Stimulated activated naive B cell treated with anti-CD40 and anti-IgM and Interleukin-4, amounts not matched to agents 10 μg/mL and 1 μg/mL and 100 μg/mL, for 72 hours (primary cell): ENCODE data around the gene CLCN6.
A peak's percentile ranks its signal among the peaks of the same experiment; 100 is the strongest.

Experiments used
- ATAC-seq, 2 donors: fragments of 150-1000 bp; cut with Tn5 transposase; replicated peaks; 2 replicates each; pipeline ENCODE4 v1.10.0; 2021; ENCODE audit warnings: moderate library complexity in 1 of 2
- DNase-seq: peaks from one replicate; pipeline ENCODE4 v3.0.0; 2021
- H3K27ac Mint-ChIP-seq: one replicate; pipeline ENCODE4 v1.8.0; 2022; ENCODE audit warnings: mild to moderate bottlenecking, mixed read lengths
- H3K27me3 Mint-ChIP-seq, 2 donors: one replicate each; pipeline ENCODE4 v1.8.0; 2022; ENCODE audit warnings: mixed read lengths in 2 of 2
- H3K36me3 Mint-ChIP-seq, 2 donors: one replicate each; pipeline ENCODE4 v1.8.0; 2022; ENCODE audit warnings: mixed read lengths in 2 of 2, mild to moderate bottlenecking in 1 of 2
- H3K4me1 Mint-ChIP-seq, 2 donors: one replicate each; pipeline ENCODE4 v1.8.0; 2022; ENCODE audit warnings: mixed read lengths in 2 of 2, mild to moderate bottlenecking in 1 of 2
- H3K4me3 Mint-ChIP-seq, 2 donors: one replicate each; pipeline ENCODE4 v1.8.0; 2022; ENCODE audit warnings: mild to moderate bottlenecking in 2 of 2, mixed read lengths in 2 of 2, moderate library complexity in 1 of 2
- H3K9me3 Mint-ChIP-seq, 2 donors: one replicate each; pipeline ENCODE4 v1.8.0; 2022; ENCODE audit warnings: mixed read lengths in 2 of 2, mild to moderate bottlenecking in 1 of 2

CLCN6 gene

DNA sequence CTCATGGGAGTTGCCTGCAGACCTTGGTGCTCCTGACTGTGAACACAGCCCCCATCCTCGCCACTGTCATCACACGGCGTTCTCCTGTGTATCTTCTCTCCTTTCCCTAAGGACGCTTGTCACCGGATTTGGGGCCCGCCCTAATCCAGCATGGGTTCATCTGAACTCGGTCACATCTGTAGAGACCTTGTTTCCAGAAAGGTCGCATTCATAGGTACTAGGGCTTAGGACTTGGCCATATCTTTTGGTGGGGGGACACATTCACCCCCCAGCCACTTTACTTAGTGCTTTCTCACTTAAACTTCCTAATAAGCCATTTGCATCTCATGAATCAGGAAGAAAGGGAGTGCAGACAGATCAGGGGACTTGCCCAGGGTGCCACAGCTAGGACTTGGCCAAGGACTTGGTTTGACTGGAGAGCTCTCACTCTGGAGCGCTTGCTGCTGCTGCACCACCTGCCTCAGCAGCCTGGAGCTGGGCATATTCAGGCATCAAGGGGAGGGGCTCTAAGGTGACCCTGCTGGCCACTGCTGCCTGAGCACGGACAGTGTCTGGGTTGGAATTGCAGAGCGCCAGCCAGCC lies 31.9 kb downstream of the CLCN6 start:
- Mint-ChIP-seq H3K4me3 (no peak overlapping the region), H3K9me3 (no peaks in the 10 kb centered on the region), H3K4me1 (peaks cover 25 to 38% of the 10 kb centered on the region in 2 donors), H3K27ac (peak overlapping the region; percentile 2), H3K36me3 (peaks cover 53 to 63% of the 10 kb centered on the region in 2 donors), H3K27me3 (no peaks in the 10 kb centered on the region)
- no peak for DNase-seq
- no peak for ATAC-seq

DNA sequence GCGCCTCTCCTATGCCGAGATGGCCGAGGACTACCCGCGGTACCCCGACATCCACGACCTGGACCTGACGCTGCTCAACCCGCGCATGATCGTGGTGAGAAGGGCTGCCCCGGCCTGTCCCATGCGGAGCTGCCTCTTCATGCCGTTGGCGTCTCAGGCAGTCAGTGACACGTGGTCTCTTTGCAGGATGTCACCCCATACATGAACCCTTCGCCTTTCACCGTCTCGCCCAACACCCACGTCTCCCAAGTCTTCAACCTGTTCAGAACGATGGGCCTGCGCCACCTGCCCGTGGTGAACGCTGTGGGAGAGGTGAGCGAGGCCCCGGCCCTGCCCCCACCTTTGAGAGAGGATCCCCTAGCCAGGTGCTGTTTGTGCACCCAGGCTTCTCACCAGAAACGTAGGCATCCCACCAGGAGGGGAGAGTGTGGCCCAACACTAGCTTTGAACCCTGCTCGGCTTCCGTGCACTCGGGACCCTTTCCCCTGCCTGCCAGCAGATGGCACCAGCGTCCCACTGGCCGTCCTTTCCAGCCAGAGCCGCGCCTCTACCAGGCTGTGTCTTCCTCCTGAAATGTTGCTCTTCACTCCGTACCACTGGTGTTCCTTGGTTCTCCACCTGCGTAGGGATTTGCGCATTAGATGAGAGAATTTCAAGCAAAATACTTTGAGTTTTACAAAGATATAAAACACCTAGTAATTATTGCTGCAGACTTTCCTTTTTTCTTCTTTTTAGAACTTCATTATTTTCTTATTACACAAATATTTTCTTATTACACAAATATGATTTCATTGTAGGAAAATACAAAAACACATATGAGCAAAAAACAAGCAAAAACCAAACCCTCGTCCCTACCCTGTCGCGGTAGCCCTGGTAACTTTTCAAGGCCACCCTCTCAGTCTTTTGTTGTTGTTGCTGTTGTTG lies 32.6 kb downstream of the CLCN6 start:
- H3K36me3 Mint-ChIP-seq = peaks cover 58 to 65% of the 10 kb centered on the region in 2 donors
- H3K27me3 Mint-ChIP-seq = no peaks in the 10 kb centered on the region
- peak overlapping the region; percentile 80 for H3K27ac Mint-ChIP-seq
- H3K4me3 Mint-ChIP-seq = no peak overlapping the region
- ATAC-seq = peak; percentile 77 to 82
- H3K4me1 Mint-ChIP-seq = peaks cover 27 to 46% of the 10 kb centered on the region in 2 donors
- no peaks in the 10 kb centered on the region for H3K9me3 Mint-ChIP-seq
- DNase-seq = peak; percentile 53

DNA sequence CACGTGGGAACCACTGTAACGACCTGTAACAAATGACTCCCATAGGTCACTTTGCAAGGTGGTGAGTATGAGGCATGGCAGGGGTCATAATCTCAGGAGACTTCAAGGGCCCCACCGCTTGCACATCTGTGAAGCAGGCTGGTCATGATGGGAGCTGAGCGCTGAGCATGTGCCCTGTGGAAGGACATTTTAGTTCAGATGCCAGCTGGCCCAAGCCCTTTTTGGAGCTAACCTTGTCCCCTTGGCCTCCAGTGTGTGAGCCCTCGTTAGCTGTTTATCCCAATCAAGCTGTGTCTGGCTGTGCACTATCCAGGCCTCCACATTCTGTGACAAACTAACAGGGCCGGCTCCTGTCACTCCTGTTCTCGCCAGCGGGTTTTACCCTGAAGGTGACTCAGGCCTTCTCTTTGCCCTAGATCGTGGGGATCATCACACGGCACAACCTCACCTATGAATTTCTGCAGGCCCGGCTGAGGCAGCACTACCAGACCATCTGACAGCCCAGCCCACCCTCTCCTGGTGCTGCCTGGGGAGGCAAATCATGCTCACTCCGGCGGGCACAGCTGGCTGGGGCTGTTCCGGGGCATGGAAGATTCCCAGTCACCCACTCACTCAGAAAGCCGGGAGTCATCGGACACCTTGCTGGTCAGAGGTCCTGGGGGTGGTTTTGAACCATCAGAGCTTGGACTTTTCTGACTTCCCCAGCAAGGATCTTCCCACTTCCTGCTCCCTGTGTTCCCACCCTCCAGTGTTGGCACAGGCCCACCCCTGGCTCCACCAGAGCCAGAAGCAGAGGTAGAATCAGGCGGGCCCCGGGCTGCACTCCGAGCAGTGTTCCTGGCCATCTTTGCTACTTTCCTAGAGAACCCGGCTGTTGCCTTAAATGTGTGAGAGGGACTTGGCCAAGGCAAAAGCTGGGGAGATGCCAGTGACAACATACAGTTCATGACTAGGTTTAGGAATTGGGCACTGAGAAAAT lies 34.0 kb downstream of the CLCN6 start:
- Mint-ChIP-seq H3K4me1 (peaks cover 30 to 51% of the 10 kb centered on the region in 2 donors), H3K36me3 (peaks cover 60 to 73% of the 10 kb centered on the region in 2 donors), H3K9me3 (no peaks in the 10 kb centered on the region), H3K27me3 (no peaks in the 10 kb centered on the region), H3K27ac (no peak overlapping the region), H3K4me3 (no peak overlapping the region)
- DNase-seq (no peak), ATAC-seq (no peak)

DNA sequence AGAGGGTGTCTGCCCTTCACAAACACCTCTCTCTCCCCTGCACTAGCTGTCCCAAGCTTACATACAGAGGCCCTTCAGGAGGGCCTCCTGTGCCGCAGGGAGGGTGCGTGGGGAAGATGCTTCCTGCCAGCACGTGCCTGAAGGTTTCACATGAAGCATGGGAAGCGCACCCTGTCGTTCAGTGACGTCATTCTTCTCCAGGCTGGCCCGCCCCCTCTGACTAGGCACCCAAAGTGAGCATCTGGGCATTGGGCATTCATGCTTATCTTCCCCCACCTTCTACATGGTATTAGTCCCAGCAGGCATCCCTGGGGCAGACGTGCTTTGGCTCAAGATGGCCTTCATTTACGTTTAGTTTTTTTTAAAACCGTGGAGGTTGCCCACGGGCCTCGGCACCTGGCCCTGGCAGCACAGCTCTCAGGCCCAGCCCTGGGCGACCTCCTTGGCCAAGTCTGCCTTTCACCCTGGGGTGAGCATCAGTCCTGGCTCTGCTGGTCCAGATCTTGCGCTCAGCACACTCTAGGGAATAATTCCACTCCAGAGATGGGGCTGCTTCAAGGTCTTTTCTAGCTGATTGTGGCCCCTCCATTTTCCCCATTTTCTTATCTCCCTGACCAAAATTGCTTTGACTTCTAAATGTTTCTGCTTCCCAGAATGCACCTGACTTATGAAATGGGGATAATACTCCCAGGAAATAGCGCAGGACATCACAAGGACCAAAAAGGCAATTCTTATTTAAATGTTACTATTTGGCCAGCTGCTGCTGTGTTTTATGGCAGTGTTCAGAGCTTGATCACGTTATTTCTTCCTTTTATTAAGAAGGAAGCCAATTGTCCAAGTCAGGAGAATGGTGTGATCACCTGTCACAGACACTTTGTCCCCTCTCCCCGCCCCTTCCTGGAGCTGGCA lies 35.5 kb downstream of the CLCN6 start:
- peak in 1 of 2 donors; percentile 2 for ATAC-seq
- Mint-ChIP-seq H3K4me1 (peaks cover 30 to 51% of the 10 kb centered on the region in 2 donors), H3K36me3 (peaks cover 63 to 75% of the 10 kb centered on the region in 2 donors), H3K9me3 (no peaks in the 10 kb centered on the region), H3K27ac (peak overlapping the region; percentile 91), H3K4me3 (peak overlapping the region in 1 of 2 donors; percentile 59), H3K27me3 (no peaks in the 10 kb centered on the region)
- DNase-seq = no peak

DNA sequence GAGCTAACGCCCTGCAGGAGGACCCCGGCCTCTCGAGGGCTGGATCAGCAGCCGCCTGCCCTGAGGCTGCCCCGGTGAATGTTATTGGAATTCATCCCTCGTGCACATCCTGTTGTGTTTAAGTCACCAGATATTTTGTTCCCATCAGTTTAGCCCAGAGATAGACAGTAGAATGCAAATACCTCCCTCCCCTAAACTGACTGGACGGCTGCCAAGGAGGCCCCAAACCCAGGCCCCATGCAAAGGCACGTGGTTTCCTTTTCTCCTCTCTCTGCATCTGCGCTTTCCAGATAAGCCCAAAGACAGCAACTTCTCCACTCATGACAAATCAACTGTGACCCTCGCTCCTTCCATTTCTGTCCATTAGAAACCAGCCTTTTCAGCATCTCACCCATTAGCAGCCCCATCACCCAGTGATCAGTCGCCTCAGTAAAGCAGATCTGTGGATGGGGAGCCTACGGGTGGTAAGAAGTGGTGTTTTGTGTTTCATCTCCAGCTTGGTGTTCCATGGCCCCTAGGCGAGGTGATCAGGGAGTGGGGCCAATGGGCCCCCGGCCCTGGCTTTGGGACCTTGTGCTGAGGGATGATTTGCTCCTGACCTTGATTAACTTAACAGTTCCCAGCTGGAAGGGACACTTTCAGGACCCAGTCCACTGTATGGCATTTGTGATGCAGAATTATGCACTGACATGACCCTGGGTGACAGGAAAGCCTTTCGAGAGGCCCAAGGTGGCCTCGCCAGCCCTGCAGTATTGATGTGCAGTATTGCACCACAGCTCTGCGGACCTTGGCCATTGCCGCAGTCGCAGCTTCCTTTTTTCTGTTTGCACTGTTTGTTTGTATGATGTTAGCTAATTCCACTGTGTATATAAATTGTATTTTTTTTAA lies 36.4 kb downstream of the CLCN6 start:
- Mint-ChIP-seq H3K27ac (peak overlapping the region; percentile 91), H3K27me3 (no peaks in the 10 kb centered on the region), H3K9me3 (no peaks in the 10 kb centered on the region), H3K36me3 (peaks cover 69 to 80% of the 10 kb centered on the region in 2 donors), H3K4me1 (peaks cover 30 to 51% of the 10 kb centered on the region in 2 donors), H3K4me3 (peak overlapping the region; percentile 53 to 59)
- DNase-seq (peak; percentile 24), ATAC-seq (peak; percentile 71 to 79)

DNA sequence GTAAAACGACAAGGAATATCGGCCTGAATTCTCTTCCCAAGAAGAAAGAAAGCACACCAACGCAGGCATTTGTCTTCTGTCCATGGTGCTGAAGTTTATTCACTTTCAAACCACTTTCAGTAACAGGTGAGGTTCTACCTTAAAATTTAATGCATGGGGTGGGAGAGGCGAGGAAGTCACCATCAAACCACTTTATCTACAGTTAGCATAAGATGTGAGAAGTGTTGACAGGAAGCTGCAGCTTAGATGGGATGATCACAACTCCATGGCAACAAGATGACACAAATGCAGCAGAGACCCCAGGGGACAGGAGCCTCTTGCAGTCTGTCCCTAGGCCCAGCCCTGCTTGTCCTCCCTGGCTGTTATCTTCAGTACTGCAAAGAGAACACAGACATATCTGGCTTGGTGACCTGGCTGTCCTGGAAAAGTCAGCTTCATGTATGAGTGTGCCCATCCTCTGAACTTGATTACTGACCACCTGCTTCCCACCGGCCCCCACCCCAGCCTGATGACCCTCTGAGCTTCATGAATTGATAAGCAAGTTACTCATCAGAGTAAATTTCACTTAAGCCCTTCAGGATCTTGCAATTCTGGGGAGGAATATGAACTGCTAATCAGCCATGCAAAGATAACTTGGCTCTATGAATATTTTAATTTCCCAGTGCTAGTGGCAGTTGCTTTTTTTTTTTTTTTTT lies 39.8 kb downstream of the CLCN6 start:
- Mint-ChIP-seq H3K27me3 (no peaks in the 10 kb centered on the region), H3K9me3 (no peaks in the 10 kb centered on the region), H3K27ac (no peak overlapping the region), H3K4me1 (peaks cover 29 to 40% of the 10 kb centered on the region in 2 donors), H3K36me3 (peaks cover 67 to 72% of the 10 kb centered on the region in 2 donors), H3K4me3 (no peak overlapping the region)
- ATAC-seq (peak in 1 of 2 donors; percentile 18), DNase-seq (no peak)

DNA sequence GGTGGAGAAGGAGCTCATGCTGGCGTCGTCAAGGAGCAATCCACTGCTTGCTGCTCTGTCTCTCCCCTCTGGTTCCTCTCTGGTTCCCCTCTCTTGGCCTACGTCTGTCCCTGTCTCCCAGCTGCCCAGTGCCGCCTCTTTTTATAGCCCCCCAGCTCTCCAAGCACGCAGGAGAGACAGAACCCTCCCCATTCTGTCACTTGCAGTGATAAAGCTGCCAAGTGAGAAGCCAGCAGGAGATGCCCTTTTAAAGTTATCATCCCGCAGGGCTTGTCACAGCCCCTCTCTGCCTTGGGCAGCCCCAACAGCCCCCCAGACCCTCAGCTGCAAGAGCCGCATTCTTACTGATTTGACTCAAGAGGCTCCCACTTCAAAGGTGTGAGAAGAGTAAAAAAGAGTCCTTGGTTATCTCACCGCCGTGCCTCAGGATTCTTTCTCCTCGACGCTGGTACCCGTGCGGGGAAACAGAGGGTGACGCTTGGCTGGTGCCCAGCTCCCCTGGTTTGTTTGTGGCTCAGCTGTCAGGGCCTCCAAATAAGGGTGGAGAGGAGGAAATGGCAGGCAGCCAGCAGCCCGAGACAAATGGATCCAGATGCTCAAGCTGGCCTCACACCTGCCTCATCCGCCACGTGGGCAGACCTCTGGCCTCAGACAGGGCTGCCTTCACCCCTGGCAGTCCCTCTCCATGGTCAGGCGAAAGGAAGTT lies 41.8 kb downstream of the CLCN6 start, which contains the start of gene NPPA:
TSS of gene NPPA (minus strand) at position 117 of the 706 bp plus-strand sequence. CDS start at position 18, 99 bp downstream.
- no peaks in the 10 kb centered on the region for H3K27me3 Mint-ChIP-seq
- peaks cover 48 to 60% of the 10 kb centered on the region in 2 donors for H3K36me3 Mint-ChIP-seq
- ATAC-seq (no peak), DNase-seq (no peak)
- peaks cover 18 to 26% of the 10 kb centered on the region in 2 donors for H3K4me1 Mint-ChIP-seq
- no peaks in the 10 kb centered on the region for H3K9me3 Mint-ChIP-seq
- H3K27ac Mint-ChIP-seq = peak within 1 kb of the TSS; percentile 51
- H3K4me3 Mint-ChIP-seq = peak within 1 kb of the TSS in 1 of 2 donors; percentile 2

DNA sequence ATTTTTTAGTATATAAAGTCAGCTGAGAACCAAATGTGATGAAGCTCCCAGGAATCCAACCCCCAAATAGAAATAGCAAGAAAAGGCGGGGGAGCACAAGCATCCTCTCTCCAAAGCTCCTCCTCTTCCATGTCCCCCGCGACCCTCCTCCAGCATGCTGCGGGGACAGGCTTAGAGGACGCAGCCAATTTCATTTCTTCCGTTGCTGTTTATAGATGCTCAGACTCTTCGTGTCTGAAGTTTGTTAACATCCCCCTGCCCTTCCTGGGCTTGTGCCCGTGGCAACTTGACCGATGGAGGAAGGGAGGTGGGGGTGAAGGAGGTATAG lies 42.3 kb downstream of the CLCN6 start:
- ATAC-seq = no peak
- peaks cover 45 to 56% of the 10 kb centered on the region in 2 donors for H3K36me3 Mint-ChIP-seq
- peak overlapping the region; percentile 51 for H3K27ac Mint-ChIP-seq
- no peak for DNase-seq
- H3K4me3 Mint-ChIP-seq = no peak overlapping the region
- H3K27me3 Mint-ChIP-seq = peaks cover 0 to under 1% of the 10 kb centered on the region in 2 donors
- H3K9me3 Mint-ChIP-seq = no peaks in the 10 kb centered on the region
- H3K4me1 Mint-ChIP-seq = peaks cover 15 to 21% of the 10 kb centered on the region in 2 donors

DNA sequence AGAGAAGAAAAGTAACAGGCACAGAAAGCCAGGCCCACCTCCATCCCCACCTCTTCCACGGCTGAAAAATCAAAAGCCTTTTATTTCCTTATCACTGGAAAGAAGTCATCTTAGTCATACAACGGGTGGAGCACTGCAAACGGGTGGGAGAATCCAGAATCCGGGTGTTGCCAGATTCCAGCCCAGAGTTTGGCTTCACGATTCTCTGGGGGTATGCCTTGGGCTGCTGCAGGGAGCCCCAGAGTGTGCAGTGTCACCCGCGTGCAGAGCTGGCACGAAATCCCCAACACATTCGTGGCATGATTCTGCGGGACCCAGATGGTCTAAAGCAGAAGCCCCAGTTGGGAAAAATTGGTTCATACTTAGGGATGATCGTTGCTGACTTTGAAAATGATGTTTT lies 44.2 kb downstream of the CLCN6 start:
- no peak overlapping the region for H3K4me3 Mint-ChIP-seq
- no peak for ATAC-seq
- peaks cover 34 to 39% of the 10 kb centered on the region in 2 donors for H3K36me3 Mint-ChIP-seq
- no peaks in the 10 kb centered on the region for H3K9me3 Mint-ChIP-seq
- peaks cover 0 to 4% of the 10 kb centered on the region in 2 donors for H3K27me3 Mint-ChIP-seq
- no peak overlapping the region for H3K27ac Mint-ChIP-seq
- no peak for DNase-seq
- H3K4me1 Mint-ChIP-seq = peaks cover 10 to 13% of the 10 kb centered on the region in 2 donors

DNA sequence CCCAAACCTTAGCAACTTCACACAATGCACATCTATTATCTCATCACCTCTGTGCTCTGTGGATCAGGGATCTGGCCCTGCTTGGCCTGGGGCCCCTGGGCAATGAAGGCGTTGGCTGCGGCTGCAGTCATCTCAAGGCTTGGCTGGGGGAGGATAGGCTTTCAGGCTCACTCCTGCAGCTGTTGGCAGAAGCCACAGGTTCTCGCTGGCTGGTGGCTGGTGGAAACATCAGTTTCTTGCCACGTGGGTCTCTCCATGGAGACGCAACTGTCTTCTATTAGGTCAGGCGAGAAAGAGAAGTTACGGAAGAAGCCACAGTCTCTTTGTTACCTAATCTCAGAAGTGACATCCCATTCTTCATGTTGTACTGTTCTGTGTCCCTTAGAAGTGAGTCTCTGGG lies 45.2 kb downstream of the CLCN6 start:
- Mint-ChIP-seq H3K4me1 (peaks cover 10 to 13% of the 10 kb centered on the region in 2 donors), H3K36me3 (peaks cover 24 to 30% of the 10 kb centered on the region in 2 donors), H3K27ac (peak overlapping the region; percentile 70), H3K27me3 (peaks cover 0 to 4% of the 10 kb centered on the region in 2 donors), H3K4me3 (peak overlapping the region in 1 of 2 donors; percentile 21), H3K9me3 (no peaks in the 10 kb centered on the region)
- no peak for ATAC-seq
- no peak for DNase-seq

DNA sequence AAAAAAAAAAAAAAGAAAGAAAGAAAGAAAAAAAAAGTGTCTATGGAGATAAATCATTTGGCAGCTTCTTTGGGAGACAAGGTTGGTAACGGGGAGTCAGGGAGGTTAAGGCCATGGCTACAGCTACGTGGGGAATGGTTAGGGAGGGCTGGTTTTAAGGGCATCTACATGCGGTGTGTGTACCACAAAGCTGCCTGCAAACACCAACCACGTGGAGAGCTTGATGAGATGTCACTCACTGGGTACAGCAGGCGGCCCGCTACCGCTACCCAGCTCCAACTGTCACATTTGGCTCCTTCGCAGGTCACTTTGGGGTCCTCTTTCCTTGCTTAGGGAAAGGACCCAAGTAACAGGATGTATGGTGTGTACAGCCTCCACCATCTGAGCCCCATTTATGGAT lies 48.5 kb downstream of the CLCN6 start:
- Mint-ChIP-seq H3K27ac (no peak overlapping the region), H3K9me3 (no peaks in the 10 kb centered on the region), H3K27me3 (peaks cover 18 to 26% of the 10 kb centered on the region in 2 donors), H3K4me3 (peak overlapping the region in 1 of 2 donors; percentile 47), H3K36me3 (peaks cover 8 to 10% of the 10 kb centered on the region in 2 donors), H3K4me1 (peaks cover 8 to 16% of the 10 kb centered on the region in 2 donors)
- ATAC-seq (no peak), DNase-seq (no peak)
